Measurements from ENCODE around the gene ABCA7. TPM values are rescaled to one million over a fixed set of nuclear protein-coding genes. Genes with fewer than 3 reads are reported as not detected.

ABCA7 gene
- total RNA-seq, 3 donors from 2014 or later (not counting 1 experiment from before 2014, with no cell fraction given): 73.3 to 149 (median 121) TPM

DNA sequence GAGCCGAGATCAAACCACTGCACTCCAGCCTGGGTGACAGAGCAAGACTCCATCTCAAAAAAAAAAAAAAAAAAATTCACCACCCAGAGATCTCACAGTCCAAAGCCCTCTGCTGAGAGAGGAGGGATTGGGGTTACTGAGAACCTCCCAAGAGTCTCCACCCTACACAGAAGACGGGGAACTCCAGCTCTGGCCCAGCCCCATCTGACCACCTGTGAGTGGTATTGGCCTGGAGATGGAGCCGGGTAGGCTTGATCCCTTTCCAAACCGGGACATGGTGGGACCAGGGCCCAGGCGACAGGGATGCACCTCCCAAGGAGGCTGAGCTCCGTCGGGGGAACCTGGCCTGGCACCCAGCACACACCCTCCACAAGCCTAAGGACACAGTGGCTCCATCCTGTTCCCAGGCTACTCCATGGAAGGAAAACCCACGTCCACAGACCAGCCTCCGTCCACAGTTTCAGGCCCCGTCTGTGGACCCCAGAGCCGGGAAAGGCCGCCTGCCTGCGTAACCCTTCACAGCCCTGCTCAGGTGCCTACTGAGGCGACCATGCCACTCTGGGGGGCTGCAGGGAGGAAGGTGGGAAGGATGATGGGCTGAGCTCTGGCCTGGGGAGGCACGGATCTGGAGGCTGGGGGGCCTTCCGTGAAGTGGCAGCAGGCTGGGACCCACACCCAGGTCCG lies 20.8 kb upstream of the ABCA7 start:
- peaks cover 24 to 54% of the 10 kb centered on the region in 2 donors for H3K4me1 Mint-ChIP-seq
- 80% methylated on average over 16 of the region's 17 CpGs for WGBS (ENCODE audit: insufficient coverage)
- ATAC-seq: no peak

DNA sequence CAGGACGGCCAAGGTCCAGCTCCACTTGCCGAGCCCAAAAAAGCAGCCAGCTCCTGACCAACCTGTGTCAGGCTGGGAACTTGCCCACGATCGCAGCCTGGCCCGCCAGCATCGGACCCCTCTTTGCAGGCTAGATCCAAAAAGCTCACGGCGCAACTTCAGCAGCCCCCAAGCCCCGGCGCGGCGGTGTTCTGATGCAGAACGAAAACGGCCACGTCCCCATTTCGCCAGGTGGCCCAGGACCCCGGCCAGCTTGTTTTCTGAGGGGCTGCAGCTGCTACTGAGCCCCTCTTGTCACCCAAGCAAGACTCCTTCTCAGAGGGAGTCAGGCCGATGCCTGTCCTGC lies 20.3 kb upstream of the ABCA7 start:
- TF ChIP-seq, protein P1, sequence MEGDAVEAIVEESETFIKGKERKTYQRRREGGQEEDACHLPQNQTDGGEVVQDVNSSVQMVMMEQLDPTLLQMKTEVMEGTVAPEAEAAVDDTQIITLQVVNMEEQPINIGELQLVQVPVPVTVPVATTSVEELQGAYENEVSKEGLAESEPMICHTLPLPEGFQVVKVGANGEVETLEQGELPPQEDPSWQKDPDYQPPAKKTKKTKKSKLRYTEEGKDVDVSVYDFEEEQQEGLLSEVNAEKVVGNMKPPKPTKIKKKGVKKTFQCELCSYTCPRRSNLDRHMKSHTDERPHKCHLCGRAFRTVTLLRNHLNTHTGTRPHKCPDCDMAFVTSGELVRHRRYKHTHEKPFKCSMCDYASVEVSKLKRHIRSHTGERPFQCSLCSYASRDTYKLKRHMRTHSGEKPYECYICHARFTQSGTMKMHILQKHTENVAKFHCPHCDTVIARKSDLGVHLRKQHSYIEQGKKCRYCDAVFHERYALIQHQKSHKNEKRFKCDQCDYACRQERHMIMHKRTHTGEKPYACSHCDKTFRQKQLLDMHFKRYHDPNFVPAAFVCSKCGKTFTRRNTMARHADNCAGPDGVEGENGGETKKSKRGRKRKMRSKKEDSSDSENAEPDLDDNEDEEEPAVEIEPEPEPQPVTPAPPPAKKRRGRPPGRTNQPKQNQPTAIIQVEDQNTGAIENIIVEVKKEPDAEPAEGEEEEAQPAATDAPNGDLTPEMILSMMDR (IDR thresholded peaks at IDR 0.05): no peak
- Mint-ChIP-seq H3K9me3 (no peaks in the 10 kb centered on the region), H3K27me3 (ENCODE audit: low read depth in 2 of 2) (peaks cover 0 to 3% of the 10 kb centered on the region in 2 donors), H3K4me3 (peak overlapping the region; percentile 56), H3K4me1 (peaks cover 24 to 54% of the 10 kb centered on the region in 2 donors), H3K36me3 (no peaks in the 10 kb centered on the region), H3K27ac (peak overlapping the region in 1 of 2 donors; percentile 100)
- intact Hi-C loops (cut with micrococcal nuclease): no loop called here
- 75% methylated on average over 18 of the region's 18 CpGs for WGBS (ENCODE audit: insufficient coverage)
- Histone ChIP-seq H3K9me3 (ENCODE audit: control insufficient read depth, insufficient read depth, low read length) (no peaks in the 10 kb centered on the region), H3K4me3 (ENCODE audit: low read length) (peak overlapping the region; percentile 94), H3K36me3 (ENCODE audit: control insufficient read depth, insufficient read depth, low read length) (peaks cover 9% of the 10 kb centered on the region), H3K27me3 (ENCODE audit: control insufficient read depth, insufficient read depth, low read length) (no peaks in the 10 kb centered on the region), H3K4me1 (ENCODE audit: control insufficient read depth, insufficient read depth, low read length) (peaks cover 69% of the 10 kb centered on the region), H3K27ac (ENCODE audit: low read length) (no peak overlapping the region)
- ATAC-seq (no peak), DNase-seq (no peak)

More for the DNA sequence above, 20.8 kb upstream of the ABCA7 start:
- no peaks in the 10 kb centered on the region for H3K36me3 Mint-ChIP-seq
- peak overlapping the region; percentile 56 for H3K4me3 Mint-ChIP-seq
- H3K4me3 ChIP-seq (ENCODE audit: low read length): no peak overlapping the region
- TF ChIP-seq, protein P1 (IDR thresholded peaks at IDR 0.05): no peak
- H3K27ac Mint-ChIP-seq: peak overlapping the region; percentile 31 to 100
- H3K4me1 ChIP-seq (ENCODE audit: control insufficient read depth, insufficient read depth, low read length): peaks cover 69% of the 10 kb centered on the region
- intact Hi-C loops (cut with micrococcal nuclease): no loop called here
- H3K27me3 Mint-ChIP-seq (ENCODE audit: low read depth in 2 of 2): peaks cover 0 to 3% of the 10 kb centered on the region in 2 donors
- no peaks in the 10 kb centered on the region for H3K9me3 ChIP-seq (ENCODE audit: control insufficient read depth, insufficient read depth, low read length)
- peaks cover 13% of the 10 kb centered on the region for H3K36me3 ChIP-seq (ENCODE audit: control insufficient read depth, insufficient read depth, low read length)
- no peak for DNase-seq
- H3K9me3 Mint-ChIP-seq: no peaks in the 10 kb centered on the region
- H3K27me3 ChIP-seq (ENCODE audit: control insufficient read depth, insufficient read depth, low read length): no peaks in the 10 kb centered on the region
- no peak overlapping the region for H3K27ac ChIP-seq (ENCODE audit: low read length)

DNA sequence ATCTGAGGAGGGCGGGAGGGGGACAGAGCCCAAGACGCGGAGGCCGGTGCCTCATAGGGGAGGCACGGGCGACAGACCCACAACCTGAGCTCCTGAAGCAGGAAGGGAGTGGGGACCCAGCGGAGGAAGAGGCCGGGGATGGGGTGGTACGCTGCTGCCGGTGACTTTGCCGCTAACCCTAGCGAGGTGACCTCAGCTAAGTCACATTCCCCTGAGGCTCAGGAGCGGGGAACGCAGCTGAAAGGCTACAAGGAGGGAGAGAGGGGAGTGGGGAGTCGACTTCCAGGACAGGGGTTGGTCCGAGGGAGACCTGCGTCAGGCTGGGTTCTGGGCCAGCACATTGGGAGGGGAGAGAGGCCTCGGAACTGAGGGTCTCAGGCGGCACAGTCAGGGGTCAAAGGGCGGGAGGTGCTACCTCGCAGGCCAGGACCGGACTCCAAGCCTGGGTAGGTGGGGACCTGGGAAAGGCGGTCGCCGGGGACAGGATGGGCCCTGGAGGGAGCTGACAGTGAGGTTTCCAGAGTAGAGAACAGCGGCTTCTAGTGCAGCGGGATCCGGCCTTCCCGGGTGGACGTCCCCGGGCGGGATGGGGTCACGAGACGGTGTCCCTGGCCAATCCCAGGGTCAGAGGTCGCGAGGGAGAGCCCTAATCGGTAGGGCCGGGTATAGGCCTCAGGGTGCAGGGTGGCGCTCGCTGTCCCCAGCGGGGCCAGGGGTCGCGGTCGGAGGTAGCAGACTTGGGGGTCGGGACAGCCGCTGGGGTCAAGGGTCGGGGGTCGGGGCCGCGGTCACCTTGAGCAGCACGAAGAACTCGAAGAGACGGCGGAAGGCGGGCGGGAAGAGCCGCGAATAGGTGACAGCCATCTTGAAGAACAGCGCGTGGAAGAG lies 19.7 kb upstream of the ABCA7 start:
- Mint-ChIP-seq H3K27ac (peak overlapping the region; percentile 100), H3K36me3 (no peaks in the 10 kb centered on the region), H3K4me1 (peaks cover 24 to 54% of the 10 kb centered on the region in 2 donors), H3K4me3 (peak overlapping the region; percentile 92), H3K27me3 (ENCODE audit: low read depth in 2 of 2) (peaks cover 0 to 3% of the 10 kb centered on the region in 2 donors), H3K9me3 (no peaks in the 10 kb centered on the region)
- peaks cover 68% of the 10 kb centered on the region for H3K4me1 ChIP-seq (ENCODE audit: control insufficient read depth, insufficient read depth, low read length)
- intact Hi-C loops (cut with micrococcal nuclease): loop anchor here (2.0 to 5.0 kb wide), 2 partner anchors 21 to 227 kb away; partner anchors contain the start of genes ABCA7 and MIDN
- ATAC-seq (no peak), DNase-seq (peak; percentile 43 to 53)
- peaks cover 9% of the 10 kb centered on the region for H3K36me3 ChIP-seq (ENCODE audit: control insufficient read depth, insufficient read depth, low read length)
- peak overlapping the region; percentile 94 for H3K4me3 ChIP-seq (ENCODE audit: low read length)
- WGBS (ENCODE audit: insufficient coverage): under 1% methylated on average over 60 of the region's 60 CpGs
- H3K27me3 ChIP-seq (ENCODE audit: control insufficient read depth, insufficient read depth, low read length): no peaks in the 10 kb centered on the region
- H3K27ac ChIP-seq (ENCODE audit: low read length): peak overlapping the region; percentile 100
- TF ChIP-seq, protein P1 (IDR thresholded peaks at IDR 0.05): no peak
- no peaks in the 10 kb centered on the region for H3K9me3 ChIP-seq (ENCODE audit: control insufficient read depth, insufficient read depth, low read length)
